HFF-Myc (cell line): ENCODE results near the gene TMEM163.

Experiments
- DNase-seq: peaks from one replicate; pipeline ENCODE4 v3.0.0-alpha.2; 2011; ENCODE audit warnings: low read depth; ENCODE audit errors: extremely low read depth
- H3K4me3 ChIP-seq: replicated peaks from 2 replicates; pipeline ENCODE4 v1.5.1; 2011; ENCODE audit warnings: low read depth, mild to moderate bottlenecking, control low read depth, low read length
- CTCF ChIP-seq: IDR thresholded peaks from 2 replicates; pipeline ENCODE4 v1.5.1; 2012; ENCODE audit warnings: mild to moderate bottlenecking, low read depth, low read length, control low read depth; ENCODE audit errors: missing control alignments

Gene TMEM163

DNA sequence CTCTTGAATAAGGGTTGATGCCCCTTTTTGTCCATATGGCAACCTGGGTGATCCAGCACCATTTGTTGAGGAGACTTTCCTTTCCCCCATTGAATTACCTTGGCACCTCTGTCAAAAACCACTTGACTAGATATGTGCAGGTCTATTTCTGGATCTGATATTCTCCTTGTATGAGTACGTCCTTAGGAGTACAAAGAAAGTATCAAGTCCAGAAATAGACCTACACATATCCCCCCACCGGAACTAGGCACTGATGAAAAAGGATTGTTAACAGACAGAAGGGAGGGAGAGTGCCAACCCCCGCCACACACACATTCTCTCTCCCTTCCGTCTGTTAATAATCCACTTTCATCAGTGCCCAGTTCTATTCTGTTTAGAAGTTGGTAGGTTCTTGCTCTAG is 225.0 kb downstream of the TMEM163 start:
- H3K4me3 ChIP-seq: no peak overlapping the region
- TF ChIP-seq CTCF: no peak
- DNase-seq: no peak

- no peak overlapping the region for H3K4me3 ChIP-seq
- no peak for DNase-seq
- no peak for TF ChIP-seq CTCF
These were observed 226.9 kb downstream of the TMEM163 start for GRCh38 chr2:134491771-134492441.

- DNase-seq: no peak
- no peak overlapping the region for H3K4me3 ChIP-seq
- no peak for TF ChIP-seq CTCF
These were observed 227.8 kb downstream of the TMEM163 start for GRCh38 chr2:134491022-134491421.

DNA sequence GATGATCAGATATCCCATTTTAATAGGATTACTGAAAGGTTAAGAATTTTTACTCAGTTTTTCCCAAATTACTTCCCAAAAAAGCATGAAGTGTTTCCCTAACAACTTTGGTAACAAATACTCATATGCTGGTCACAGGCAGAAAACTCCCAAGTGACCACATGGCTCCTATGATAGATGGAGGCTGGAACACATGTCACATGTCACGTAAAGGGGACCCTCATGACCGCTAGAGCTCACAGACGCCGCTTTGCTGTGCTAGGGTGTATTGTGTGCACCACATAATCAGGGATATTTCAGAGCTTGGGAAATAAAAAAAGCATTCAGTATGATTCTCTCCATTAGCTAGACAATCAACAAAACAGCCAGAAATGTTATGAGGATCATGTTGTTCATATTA is 228.2 kb downstream of the TMEM163 start:
- no peak for TF ChIP-seq CTCF
- no peak overlapping the region for H3K4me3 ChIP-seq
- DNase-seq: no peak

DNA sequence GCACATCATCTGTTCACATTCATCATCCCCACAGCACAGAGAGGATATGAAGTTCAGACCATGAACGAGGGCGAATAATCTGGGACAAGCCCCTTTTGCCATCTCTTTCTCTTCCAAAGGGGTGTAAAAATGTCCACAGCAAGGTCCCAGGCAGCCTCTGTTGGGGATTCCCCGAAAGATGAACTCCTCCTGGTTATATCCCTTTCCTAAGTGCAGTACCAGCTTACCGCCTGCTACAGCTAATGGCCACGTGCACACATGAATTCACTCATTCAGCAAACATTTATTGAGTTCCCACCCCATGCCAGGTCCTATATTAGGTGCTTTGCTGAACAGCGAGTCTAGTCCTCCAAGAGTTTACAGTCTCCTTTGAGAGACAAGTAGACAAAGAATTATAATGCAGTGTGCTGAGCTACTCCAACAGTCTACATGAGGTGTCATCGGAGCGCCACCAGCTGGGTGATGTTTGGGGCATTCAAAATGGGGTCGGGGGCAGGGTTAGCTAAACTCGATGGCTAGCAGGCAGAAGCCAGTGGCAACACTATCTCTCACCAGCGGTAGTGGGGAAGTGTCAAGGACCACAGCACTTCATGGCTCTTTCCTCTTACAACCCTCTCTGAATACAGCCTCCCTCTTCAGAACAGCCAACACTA is 228.9 kb downstream of the TMEM163 start:
- DNase-seq: no peak
- H3K4me3 ChIP-seq: no peak overlapping the region
- no peak for TF ChIP-seq CTCF

DNA sequence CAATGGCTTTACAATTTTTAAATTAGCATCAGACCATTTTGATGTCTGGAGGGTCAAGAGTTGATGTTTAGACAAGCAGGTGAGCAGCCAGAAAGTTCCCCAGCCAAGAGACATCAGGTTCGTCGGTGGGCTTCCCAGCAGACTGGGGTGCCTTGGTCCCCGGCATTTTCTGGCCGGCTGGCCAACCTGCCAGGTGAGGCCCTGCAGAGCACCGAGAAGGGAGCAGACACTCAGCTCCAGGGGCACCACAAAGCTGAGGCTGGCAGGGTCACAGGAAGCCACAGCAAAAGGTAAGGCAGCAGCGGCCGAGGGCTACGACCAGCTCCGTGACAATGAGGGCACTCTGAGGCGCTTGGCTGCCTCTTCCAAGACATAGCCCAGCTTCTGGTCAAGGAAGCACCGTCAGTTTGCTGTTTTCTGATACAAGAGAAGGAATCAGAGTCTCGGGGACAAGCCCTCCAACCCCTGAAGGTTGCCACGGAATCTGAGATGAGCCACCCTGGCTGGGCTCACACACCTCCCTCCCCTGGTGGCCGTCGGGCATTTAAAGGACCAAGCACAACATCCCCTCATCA is 235.9 kb downstream of the TMEM163 start:
- no peak for TF ChIP-seq CTCF
- no peak for DNase-seq
- H3K4me3 ChIP-seq: no peak overlapping the region
